GM19455 (cell line): Measurements from ENCODE around the gene RTL5.

Experiments
- ATAC-seq: cut with Tn5 transposase; IDR thresholded peaks from one replicate; pipeline ENCODE4 v1.9.1; 2021; ENCODE audit not compliant: unreplicated experiment

The RTL5 gene

GRCh38 chrX:72110051-72110875, 21.5 kb downstream of the RTL5 start:
- ATAC-seq = no peak

GRCh38 chrX:72108666-72109065, 23.0 kb downstream of the RTL5 start:
- no peak for ATAC-seq

DNA sequence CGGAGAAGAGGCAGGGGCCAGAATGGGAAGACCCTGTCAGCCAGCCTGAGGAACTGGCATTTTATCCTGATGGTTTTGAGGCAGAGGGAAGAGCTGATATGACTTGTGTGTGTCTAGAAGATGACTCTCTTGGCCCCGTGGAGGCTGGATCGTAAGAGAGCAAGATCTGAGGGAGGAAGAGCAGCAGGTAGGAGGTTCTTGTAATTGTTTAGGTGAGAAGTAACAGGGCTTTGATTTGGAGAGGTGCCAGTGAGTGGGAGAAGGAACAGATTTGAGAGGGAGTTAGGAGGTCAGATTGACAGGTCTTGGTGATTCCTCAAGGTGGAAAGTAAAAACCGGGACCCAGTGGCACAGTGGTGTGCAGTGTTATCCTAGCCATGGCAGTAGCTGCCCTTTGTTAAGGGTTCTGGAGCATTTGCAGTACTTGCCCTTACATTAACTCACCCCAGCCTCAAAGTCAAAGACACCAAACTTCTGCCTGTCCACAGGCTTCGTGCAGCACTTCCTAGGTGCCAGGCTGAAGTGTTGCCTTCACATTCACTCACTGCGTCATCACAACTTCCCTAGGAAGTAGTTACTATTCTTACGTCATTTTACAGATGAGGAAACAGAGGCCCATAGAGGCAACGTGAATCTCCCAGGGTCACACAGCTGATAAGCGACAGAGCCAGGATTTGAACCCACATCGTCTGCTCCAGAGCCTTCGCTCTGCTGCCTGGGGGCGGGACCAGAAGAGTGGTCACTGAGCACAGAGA, 23.7 kb downstream of the RTL5 start:
- no peak for ATAC-seq

- ATAC-seq = no peak
Observed at GRCh38 chrX:72107320-72107719, 24.4 kb downstream of the RTL5 start.

- ATAC-seq = peak; percentile 52
Observed at GRCh38 chrX:72105436-72105835, 26.3 kb downstream of the RTL5 start.

DNA sequence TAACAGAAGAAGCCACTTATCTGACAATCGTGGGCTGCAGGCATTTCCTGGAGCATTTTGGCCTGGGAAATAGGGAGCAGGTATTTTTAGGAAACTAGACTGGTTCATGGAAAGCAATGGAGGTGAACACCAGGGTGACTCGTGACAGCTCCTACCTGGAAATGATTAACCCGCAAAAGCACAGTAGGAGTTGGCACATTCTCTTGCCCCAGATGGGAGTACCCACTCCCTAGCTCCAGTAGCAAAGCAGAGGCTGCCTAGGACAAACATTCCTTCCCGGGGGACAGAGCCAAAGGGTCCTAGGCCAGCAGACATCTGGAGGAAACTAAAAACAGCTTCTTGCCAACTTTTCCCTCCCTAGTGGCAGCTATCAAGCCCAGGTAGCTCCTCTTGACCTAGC, 29.0 kb downstream of the RTL5 start:
- no peak for ATAC-seq

GRCh38 chrX:72102126-72102525, 29.6 kb downstream of the RTL5 start:
- no peak for ATAC-seq

GRCh38 chrX:72101597-72102037, 30.1 kb downstream of the RTL5 start:
- no peak for ATAC-seq

DNA sequence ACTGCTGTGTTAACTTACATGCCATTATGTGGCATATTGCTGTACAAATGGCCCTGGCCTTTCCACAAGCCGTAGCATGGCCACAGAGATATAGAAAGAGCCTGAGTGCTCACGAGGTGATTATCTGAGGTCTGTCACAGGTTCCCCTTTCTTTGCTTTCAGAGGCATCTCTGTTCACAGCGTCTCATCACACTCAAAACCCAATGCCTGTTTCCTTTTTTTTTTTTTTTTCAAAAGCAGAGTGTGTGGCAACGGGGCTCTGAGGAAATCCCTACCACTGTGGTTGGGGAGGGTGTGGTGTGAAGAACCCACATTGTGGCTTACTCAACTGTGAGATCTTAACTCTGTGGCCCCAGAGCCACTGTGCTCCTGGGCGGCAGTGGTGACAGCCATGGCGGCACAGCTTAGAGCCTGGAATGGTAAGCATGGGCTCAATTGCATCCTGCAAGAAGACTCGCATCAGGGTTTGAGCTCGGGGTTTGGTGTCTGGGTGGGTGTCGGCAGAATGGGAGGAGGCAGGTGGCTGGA, 30.8 kb downstream of the RTL5 start:
- peak; percentile 81 for ATAC-seq

- ATAC-seq = no peak
Observed at GRCh38 chrX:72100051-72100755, 31.5 kb downstream of the RTL5 start.

GRCh38 chrX:72097098-72097497, 34.6 kb downstream of the RTL5 start:
- no peak for ATAC-seq

DNA sequence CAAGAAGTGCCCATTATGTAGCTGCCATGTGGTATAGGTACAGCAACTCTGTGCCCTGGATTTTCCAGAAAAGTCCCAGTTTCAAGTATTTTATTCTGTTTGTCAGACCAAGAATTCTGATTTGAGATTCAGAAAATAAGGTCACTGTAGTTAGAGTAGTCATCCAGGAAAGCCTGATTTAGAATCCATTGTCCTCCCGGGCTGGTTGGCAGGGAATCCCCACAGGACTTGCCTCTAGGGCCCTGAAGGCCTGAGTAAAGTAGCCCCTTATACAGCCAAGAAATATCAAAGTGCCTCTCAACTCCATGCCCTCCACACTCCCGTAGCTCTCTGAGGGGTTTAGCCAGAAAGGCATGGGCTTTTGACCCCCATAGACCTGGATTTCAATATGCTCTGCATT, 36.3 kb downstream of the RTL5 start:
- no peak for ATAC-seq

DNA sequence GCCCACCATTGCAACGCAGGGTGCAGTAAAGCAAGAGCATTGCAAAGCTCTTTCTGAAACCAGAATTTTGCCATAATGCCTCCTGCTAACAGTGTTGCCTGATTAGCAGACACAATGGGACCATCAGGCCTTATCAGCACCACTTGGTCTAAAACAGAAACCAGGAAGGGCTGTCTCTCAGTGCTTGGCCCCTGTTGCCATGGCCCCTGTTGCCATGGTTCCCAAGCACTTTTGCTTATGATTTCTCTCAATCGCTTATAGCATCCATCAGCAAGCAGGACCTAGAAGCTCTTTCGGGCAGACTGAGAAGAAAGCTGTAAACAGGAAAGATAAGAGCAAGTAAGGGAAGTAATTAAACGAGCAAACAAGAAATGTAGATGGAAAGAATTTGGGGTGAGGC, 36.8 kb downstream of the RTL5 start:
- peak; percentile 91 for ATAC-seq

DNA sequence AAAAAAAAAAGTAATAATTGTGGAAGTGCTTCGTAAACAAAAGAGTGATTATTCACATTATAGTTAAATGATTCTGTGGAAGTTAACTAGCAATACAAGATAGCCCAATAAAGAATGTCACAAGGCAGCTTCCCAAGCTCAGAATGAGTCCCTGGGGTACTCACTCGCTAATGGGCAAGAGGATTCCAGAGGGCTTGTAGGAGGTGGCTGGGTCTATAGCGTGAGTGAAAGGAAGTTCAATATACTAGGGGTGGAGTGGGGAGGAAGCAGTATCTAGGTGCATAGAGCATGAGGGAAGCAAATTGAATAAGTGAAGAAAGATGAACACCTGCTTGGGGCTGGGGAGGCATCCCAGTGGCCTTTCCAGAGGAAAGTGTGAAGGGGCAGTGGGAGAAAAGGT, 42.5 kb downstream of the RTL5 start:
- no peak for ATAC-seq

DNA sequence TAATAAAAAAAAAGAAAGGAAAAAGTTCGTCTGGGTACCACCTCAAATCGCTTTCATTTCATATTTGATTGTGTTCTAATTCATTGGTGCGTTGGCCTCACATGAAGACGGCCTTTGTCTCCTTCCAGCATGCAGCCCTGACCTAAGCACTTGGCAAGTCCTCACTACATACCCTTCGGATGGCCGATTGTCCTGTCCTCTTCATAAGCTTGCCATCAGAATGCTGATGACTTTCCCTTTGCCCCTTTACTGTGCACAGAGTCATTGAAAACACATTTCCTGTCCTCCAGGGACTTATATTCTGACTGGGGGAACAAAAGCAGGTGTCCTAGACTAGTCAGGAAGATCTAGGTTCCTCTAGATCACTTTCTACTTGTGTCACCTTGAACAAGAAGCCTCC, 43.0 kb downstream of the RTL5 start:
- no peak for ATAC-seq

GRCh38 chrX:72086995-72087394, 44.7 kb downstream of the RTL5 start:
- no peak for ATAC-seq

GRCh38 chrX:72084114-72084513, 47.6 kb downstream of the RTL5 start:
- ATAC-seq = no peak

- ATAC-seq = no peak
Observed at GRCh38 chrX:72083291-72083690, 48.4 kb downstream of the RTL5 start.

DNA sequence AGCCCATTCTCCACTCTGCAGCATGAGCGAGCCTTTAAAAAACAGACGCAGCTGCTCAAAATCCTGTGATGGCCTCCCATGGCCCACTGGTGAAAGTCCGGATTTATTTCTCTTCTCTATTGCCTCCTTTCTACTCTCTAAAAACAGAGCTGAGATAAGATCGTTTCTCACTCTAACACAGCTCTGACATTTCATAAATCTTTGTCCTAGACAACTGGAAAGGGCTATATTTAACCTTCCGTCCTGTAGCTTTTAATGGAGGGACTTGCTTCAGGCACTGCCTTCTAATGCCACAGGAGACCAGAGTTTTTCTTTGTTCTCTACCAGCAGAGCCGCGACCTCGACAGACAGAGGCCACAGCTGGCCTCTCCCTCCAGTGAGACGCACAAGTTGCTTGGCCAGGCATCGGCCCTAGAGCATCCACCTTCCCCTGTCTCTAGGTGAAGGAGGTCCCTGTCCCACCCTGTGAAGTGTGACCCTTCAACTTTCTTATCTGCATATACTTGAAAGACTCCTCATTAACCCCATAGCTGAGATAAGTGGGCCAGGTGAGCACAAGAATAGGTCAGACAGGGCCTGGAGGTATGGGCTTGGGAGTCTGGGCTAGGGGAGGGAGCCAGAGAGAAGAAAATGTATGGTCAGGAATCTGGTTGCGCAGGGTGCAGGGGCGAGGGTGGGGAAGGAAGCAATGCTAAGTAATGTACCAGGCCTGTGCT, 50.0 kb downstream of the RTL5 start:
- ATAC-seq = no peak

DNA sequence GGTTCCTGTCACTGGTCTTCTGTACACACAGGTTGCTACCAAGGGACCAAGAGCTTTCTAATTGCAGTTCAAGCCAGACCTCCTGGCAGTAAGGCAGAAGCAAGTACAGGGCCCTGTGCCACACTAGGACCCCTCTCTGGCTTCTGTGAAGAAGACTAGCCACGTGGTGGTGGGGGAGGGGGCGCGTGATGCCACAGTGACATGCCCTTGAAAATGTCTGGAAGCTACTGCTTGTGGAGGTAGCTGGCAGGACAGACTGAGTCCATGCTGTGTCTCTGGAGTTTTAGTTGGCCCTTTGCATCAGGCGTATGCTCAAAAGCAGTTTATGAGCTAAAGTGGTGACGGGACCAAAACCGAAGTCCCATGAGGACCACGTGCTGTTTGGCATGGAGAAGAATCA, 50.9 kb downstream of the RTL5 start:
- ATAC-seq = no peak

GRCh38 chrX:72080150-72080549, 51.6 kb downstream of the RTL5 start:
- ATAC-seq = no peak
